H54 (cell line): ENCODE data around the gene DSG4.
"Not testable (repeated sequence)": the region's sequence is repeated elsewhere in the genome, so short reads cannot be mapped to it uniquely, and the experiment has no call there.

ENCODE experiments used
- DNase-seq: peaks from one replicate; pipeline ENCODE4 v3.0.0; 2011; ENCODE audit warnings: low spot score, mixed read lengths; ENCODE audit not compliant: insufficient read length
- FAIRE-seq: peaks from 3 replicates; lab custom pipeline; 2011; peaks lifted over from hg19 to GRCh38; lab: Jason Lieb, UNC
- POLR2A ChIP-seq: IDR thresholded peaks from 2 replicates; pipeline ENCODE4 v1.6.1; 2011; ENCODE audit warnings: low read depth, mild to moderate bottlenecking, low read length

Gene DSG4, protein sequence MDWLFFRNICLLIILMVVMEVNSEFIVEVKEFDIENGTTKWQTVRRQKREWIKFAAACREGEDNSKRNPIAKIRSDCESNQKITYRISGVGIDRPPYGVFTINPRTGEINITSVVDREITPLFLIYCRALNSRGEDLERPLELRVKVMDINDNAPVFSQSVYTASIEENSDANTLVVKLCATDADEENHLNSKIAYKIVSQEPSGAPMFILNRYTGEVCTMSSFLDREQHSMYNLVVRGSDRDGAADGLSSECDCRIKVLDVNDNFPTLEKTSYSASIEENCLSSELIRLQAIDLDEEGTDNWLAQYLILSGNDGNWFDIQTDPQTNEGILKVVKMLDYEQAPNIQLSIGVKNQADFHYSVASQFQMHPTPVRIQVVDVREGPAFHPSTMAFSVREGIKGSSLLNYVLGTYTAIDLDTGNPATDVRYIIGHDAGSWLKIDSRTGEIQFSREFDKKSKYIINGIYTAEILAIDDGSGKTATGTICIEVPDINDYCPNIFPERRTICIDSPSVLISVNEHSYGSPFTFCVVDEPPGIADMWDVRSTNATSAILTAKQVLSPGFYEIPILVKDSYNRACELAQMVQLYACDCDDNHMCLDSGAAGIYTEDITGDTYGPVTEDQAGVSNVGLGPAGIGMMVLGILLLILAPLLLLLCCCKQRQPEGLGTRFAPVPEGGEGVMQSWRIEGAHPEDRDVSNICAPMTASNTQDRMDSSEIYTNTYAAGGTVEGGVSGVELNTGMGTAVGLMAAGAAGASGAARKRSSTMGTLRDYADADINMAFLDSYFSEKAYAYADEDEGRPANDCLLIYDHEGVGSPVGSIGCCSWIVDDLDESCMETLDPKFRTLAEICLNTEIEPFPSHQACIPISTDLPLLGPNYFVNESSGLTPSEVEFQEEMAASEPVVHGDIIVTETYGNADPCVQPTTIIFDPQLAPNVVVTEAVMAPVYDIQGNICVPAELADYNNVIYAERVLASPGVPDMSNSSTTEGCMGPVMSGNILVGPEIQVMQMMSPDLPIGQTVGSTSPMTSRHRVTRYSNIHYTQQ

DNA sequence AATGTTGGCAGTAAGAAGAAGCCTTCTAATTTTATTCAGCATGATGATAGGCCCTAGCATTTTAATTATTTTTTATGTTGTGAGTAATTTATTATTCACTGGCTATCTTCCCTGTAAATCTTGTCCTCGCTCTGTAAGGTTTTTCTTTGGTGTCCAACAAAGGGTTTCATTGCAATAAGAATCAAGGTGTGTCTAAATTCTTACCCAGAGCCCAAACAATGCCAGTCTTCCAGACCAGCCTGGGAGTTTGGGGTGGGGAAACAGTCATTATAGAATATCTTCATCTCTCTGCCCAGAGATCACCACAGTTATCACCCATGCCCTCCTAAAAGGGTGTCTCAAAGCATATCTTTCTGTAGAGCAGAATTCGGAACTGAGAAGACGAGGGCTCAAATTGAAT is at the start of gene DSG4:
Gene DSG4 (plus strand): TSS at position 301 of the 400 bp plus-strand sequence. CDS start 135 bp downstream, outside the sequence.
- no peak for TF ChIP-seq POLR2A
- FAIRE-seq (no peak), DNase-seq (no peak)

DNA sequence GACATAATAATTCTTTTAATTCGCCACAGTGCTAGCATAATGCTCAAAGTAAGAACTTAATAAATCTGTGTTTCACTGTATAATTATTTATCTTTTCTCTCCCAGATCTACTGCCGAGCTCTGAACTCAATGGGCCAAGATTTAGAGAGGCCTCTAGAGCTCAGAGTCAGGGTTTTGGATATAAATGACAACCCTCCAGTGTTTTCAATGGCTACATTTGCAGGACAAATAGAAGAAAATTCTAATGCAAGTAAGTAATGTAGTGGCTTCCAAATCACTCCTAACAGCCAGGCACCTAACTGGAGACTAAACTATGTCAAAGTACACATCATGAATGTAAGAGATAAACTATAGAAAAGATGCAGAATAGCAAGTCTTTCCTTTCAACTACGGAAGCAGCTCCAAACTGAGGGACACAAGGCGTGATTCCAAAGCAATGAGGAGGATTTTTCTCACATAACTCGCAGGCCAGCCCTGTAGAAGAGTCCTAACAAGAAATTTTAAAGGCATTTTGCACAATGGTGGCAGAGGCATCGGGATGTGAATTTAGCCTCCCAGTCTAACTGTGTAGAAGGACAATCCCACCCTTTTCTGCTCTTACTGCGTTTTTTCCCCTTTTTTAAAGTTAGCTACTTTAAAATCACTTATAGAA is 46.7 kb upstream of the DSG4 start:
- no peak for TF ChIP-seq POLR2A
- DNase-seq, result no peak
- no peak for FAIRE-seq

DNA sequence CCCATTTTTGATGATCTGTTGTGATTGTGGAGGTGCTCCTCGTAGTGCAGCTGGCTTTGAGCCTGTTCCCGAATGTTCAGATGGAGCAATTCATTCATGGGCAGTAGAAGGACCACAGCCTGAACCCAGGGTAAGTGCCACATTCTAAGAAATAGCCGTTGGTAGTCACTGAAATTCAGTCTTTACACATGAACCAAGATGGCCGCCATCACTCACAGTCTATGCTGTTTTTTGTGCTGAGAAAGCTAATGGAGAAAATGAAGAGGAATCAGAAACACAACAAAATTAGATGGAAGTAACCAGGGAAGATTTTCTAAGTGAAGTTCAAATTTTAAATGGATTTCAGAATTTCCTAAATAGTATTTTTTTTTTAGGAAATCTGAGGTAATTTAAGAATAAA is 33.1 kb upstream of the DSG4 start:
- no peak for FAIRE-seq
- TF ChIP-seq POLR2A, result no peak
- no peak for DNase-seq

DNA sequence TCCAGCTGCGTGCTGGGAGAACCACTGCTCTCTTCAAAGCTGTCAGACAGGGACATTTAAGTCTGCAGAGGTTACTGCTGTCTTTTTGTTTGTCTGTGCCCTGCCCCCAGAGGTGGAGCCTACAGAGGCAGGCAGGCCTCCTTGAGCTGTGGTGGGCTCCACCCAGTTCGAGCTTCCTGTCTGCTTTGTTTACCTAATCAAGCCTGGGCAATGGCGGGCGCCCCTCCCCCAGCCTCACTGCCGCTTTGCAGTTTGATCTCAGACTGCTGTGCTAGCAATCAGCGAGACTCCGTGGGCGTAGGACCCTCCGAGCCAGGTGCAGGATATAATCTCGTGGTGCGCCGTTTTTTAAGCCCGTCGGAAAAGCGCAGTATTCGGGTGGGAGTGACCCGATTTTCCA is 23.2 kb upstream of the DSG4 start:
- FAIRE-seq, result not testable (repeated sequence)

GRCh38 chr18:31354990-31355389 is 21.6 kb upstream of the DSG4 start:
- no peak for TF ChIP-seq POLR2A
- DNase-seq, result no peak
- no peak for FAIRE-seq

More for the DNA sequence above, 23.2 kb upstream of the DSG4 start:
- DNase-seq, result not testable (repeated sequence)

DNA sequence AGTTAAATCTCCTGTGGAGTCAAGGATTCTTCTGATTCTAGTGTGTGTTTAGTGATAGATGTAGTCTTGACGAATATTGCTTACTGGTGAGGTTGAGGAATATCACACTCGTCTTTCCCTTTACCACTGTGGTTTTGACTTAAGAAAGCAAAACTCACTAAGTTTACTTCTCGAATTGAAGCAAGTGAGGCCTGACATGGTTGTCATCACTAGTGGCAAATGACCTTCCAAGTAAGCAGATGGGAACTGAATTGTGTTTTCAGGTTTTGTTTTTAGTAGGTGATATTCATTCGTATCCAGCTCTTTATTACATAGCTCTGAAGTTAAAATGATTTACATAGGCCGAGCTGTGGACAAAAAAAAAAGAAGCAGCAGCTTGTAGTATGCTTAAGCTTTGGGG is 20.6 kb upstream of the DSG4 start:
- FAIRE-seq, result no peak
- DNase-seq, result no peak

GRCh38 chr18:31364190-31364589 is 12.4 kb upstream of the DSG4 start:
- DNase-seq (no peak), FAIRE-seq (no peak)
- TF ChIP-seq POLR2A, result no peak

More for the DNA sequence above, 20.6 kb upstream of the DSG4 start:
- TF ChIP-seq POLR2A, result no peak

DNA sequence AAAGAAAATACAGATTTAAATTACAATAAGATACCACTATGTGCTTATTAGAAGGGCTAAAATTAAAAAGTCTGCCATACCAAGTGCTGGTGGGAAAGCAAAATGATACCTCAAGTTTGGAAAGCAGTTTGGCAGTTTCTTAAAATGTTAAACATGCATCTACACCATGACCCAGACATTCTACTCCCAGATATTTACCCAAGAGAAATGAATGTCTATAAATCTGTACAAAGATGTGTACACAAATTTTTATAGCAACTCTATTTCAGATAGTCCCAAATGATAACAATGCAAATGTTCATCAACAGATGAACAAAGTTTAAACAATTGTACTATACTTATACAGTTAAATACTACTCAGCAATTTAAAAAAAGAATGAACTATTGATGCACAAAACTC is 7.1 kb upstream of the DSG4 start:
- DNase-seq, result no peak
- no peak for FAIRE-seq

DNA sequence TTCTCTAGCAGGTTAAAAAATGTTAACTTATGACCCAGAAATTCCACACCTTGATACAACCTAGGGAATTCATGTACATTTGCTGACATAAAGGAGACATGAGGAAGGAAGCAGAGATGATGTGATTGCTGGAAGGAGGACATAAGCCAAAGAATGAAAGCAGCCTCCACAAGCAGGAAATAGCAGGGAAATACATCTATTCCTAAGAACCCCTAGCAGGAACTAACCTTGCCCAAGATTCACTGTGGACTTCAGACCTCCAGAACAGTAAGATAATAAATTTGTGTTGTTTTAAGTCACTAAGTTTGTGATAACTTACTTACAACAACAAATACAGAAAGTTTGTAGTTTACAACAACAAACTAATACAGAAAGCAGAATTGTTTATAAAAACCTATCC is 4.6 kb upstream of the DSG4 start:
- DNase-seq, result no peak
- TF ChIP-seq POLR2A, result no peak
- no peak for FAIRE-seq

More for the DNA sequence above, 7.1 kb upstream of the DSG4 start:
- TF ChIP-seq POLR2A, result no peak

GRCh38 chr18:31373641-31374040 is 2.9 kb upstream of the DSG4 start:
- DNase-seq (no peak), FAIRE-seq (no peak)
- TF ChIP-seq POLR2A, result no peak

- no peak for DNase-seq
- no peak for TF ChIP-seq POLR2A
- no peak for FAIRE-seq
Observed at GRCh38 chr18:31380912-31381311, 4.3 kb downstream of the DSG4 start.

DNA sequence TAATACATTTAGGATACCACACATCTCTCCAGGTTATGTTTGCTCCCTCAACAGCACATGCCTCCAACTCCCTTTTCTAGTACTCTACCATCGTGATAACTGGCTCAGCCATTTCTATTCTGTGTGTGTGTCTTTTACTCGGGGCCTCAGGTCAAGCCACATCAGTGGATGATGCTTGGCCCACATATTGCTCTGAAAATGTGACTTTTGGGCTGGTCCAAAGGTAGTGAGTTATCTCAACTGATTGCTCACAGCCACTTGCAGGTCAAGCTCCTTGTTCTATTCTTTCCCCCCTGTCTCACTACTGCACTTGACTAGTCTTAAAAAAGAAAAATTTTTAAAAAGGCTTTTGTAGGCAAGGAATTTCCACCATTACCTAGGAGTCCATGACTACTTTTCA is 5.5 kb downstream of the DSG4 start:
- no peak for TF ChIP-seq POLR2A
- DNase-seq, result no peak
- no peak for FAIRE-seq

DNA sequence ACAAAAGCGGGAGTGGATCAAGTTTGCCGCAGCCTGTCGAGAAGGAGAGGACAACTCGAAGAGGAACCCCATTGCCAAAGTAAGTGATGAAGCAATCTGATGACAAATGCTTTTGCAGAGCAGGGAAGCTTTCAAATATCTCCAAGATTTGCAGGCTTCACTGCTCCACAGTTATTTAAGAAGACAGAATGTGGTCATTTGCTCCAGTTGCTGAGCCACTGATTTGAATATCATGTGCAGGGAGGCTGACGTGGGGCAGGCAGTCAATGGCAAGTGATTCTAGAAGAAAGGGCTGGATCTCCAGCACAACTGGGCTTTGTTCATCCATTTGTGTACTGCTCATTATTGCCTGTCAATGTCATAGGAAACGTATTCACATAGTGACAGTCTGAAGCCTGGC is 10.2 kb downstream of the DSG4 start:
- TF ChIP-seq POLR2A, result no peak
- DNase-seq, result no peak
- FAIRE-seq, result no peak
